GM12878 (cell line): ENCODE measurements around the gene CITED2. TPM values are rescaled to one million over a fixed set of nuclear protein-coding genes. Genes with fewer than 3 reads are reported as not detected.
A peak's percentile ranks its signal among the peaks of the same experiment; 100 is the strongest.

ENCODE experiments used
- ATAC-seq: fragments of 200-7000 bp; cut with Tn5 transposase; 3 replicates; pipeline ENCODE4 v1.9.1; 2020; ENCODE audit warnings: mild to moderate bottlenecking, moderate library complexity
- BruUV-seq: library from RNA; stranded (reverse); fragments of 400-500 nt; replicated peaks from 2 replicates; lab custom pipeline; 2021; lab: Mats Ljungman, UMichigan
- CTCF ChIA-PET: fragments of 300-600 bp; sonication (Branson Sonifier 250); formaldehyde crosslinking; extraction: SDS; loops from one replicate; lab custom pipeline; 2021; ENCODE audit warnings: inconsistent platforms; lab: Yijun Ruan, JAX
- POLR2A ChIA-PET: fragments of 350-600 bp; formaldehyde crosslinking; extraction: SDS; loops from one replicate; lab custom pipeline; 2021; ENCODE audit warnings: inconsistent platforms; lab: Charles Lee
- RAD21 ChIA-PET: fragments of 300-600 bp; sonication (Branson Sonifier 250); formaldehyde crosslinking; loops from one replicate; lab custom pipeline; 2023; ENCODE audit warnings: antibody characterized with exemption; ENCODE audit not compliant: unreplicated experiment; lab: Charles Lee
- SMC1A ChIA-PET: fragments of 300-600 bp; sonication (Branson Sonifier 250); formaldehyde crosslinking; loops from one replicate; lab custom pipeline; 2023; ENCODE audit not compliant: unreplicated experiment, uncharacterized antibody; lab: Charles Lee
- DNase-seq: peaks from one replicate; pipeline ENCODE4 v3.0.0-alpha.2; 2011; ENCODE audit warnings: low read depth, low spot score
- FAIRE-seq: peaks from 3 replicates; lab custom pipeline; 2011; peaks lifted over from hg19 to GRCh38; lab: Jason Lieb, UNC
- H2AFZ ChIP-seq: 2 replicates; pipeline ENCODE4 v1.6.0; 2011; ENCODE audit warnings: low read depth, low read length, control low read depth; ENCODE audit not compliant: control insufficient read depth
- H3K27ac ChIP-seq: 2 replicates; pipeline ENCODE4 v1.5.1; 2011; ENCODE audit warnings: control low read depth; ENCODE audit not compliant: control insufficient read depth, insufficient read depth
- H3K27me3 ChIP-seq, 2 experiments: replicated peaks in 1 of 2; 2 replicates each; pipeline versions ENCODE4 v1.6.0 to v1.6.1; 2011; ENCODE audit warnings: low read length in 1 of 2; ENCODE audit not compliant: control insufficient read depth in 2 of 2, insufficient read depth in 2 of 2
- H3K36me3 ChIP-seq, 2 experiments: 2 replicates each; pipeline ENCODE4 v1.5.1; 2011; ENCODE audit warnings: low read length in 1 of 2; ENCODE audit not compliant: control insufficient read depth in 2 of 2, insufficient read depth in 2 of 2
- H3K4me1 ChIP-seq: 2 replicates; pipeline ENCODE4 v1.6.1; 2011; ENCODE audit warnings: mild to moderate bottlenecking, low read length, moderate library complexity, mixed read lengths; ENCODE audit not compliant: control insufficient read depth, insufficient read depth
- H3K4me2 ChIP-seq: 2 replicates; pipeline ENCODE4 v1.6.0; 2011; ENCODE audit warnings: control low read depth; ENCODE audit not compliant: control insufficient read depth, insufficient read depth
- H3K4me3 ChIP-seq: fragments of 200-600 bp; sonication (generic); 2 replicates; pipeline ENCODE4 v1.5.1; 2016
- H3K79me2 ChIP-seq: 2 replicates; pipeline ENCODE4 v1.6.0; 2011; ENCODE audit warnings: low read length; ENCODE audit not compliant: control insufficient read depth, insufficient read depth
- H3K9ac ChIP-seq: 2 replicates; pipeline ENCODE4 v1.8.0; 2011; ENCODE audit warnings: low read length, control low read depth, mixed read lengths; ENCODE audit not compliant: control insufficient read depth, insufficient read depth
- H3K9me3 ChIP-seq: replicated peaks from 3 replicates; pipeline ENCODE4 v1.5.1; 2011; ENCODE audit warnings: mild to moderate bottlenecking, low read length; ENCODE audit not compliant: control insufficient read depth, insufficient read depth
- H4K20me1 ChIP-seq: 2 replicates; pipeline ENCODE4 v1.6.0; 2011; ENCODE audit not compliant: control insufficient read depth, insufficient read depth
- ATF3 ChIP-seq: IDR thresholded peaks from 2 replicates; pipeline ENCODE4 v1.6.1; 2011; ENCODE audit warnings: low read depth, mild to moderate bottlenecking, low read length, moderate library complexity, borderline replicate concordance; ENCODE audit errors: extremely low read depth
- BHLHE40 ChIP-seq, 2 experiments: fragments of 450-650 bp in 1 of 2; IDR thresholded peaks; 2 replicates each; pipeline ENCODE4 v1.6.1; 2011 to 2017; ENCODE audit warnings: low read depth in 2 of 2, borderline replicate concordance in 1 of 2, improper control_type of control experiment in 1 of 2, low read length in 1 of 2, mild to moderate bottlenecking in 1 of 2
- BMI1 ChIP-seq: fragments of 450-650 bp; IDR thresholded peaks from 2 replicates; pipeline ENCODE4 v1.6.1; 2016; ENCODE audit warnings: mild to moderate bottlenecking, moderate library complexity, borderline replicate concordance
- EED ChIP-seq: sonication (generic); IDR thresholded peaks from 2 replicates; pipeline ENCODE4 v1.6.1; 2016; ENCODE audit warnings: antibody characterized with exemption, low read depth
- MTA2 ChIP-seq: fragments of 450-650 bp; IDR thresholded peaks from 2 replicates; pipeline ENCODE4 v1.6.1; 2016; ENCODE audit warnings: low read depth, mild to moderate bottlenecking, moderate library complexity
- NR2C2 ChIP-seq: IDR thresholded peaks from 2 replicates; pipeline ENCODE4 v1.6.1; 2011; ENCODE audit warnings: borderline replicate concordance, low read depth; ENCODE audit not compliant: control insufficient read depth, insufficient read length
- NR2F1 ChIP-seq: fragments of 450-650 bp; conservative IDR thresholded peaks from 2 replicates; pipeline ENCODE4 v1.6.1; 2017; ENCODE audit warnings: mild to moderate bottlenecking
- PAX5 ChIP-seq: IDR thresholded peaks from 2 replicates; pipeline ENCODE4 v1.6.1; 2011; ENCODE audit warnings: low read depth, low read length, borderline replicate concordance
- PML ChIP-seq: IDR thresholded peaks from 2 replicates; pipeline ENCODE4 v1.6.1; 2012; ENCODE audit warnings: low read length, inconsistent platforms
- RCOR1 ChIP-seq: conservative IDR thresholded peaks from 2 replicates; pipeline ENCODE4 v1.6.1; 2012; ENCODE audit warnings: low read depth, low read length, improper control_type of control experiment
- SUZ12 ChIP-seq: fragments of 200-600 bp; sonication (generic); IDR thresholded peaks from one replicate; pipeline ENCODE4 v1.6.1; 2018; ENCODE audit warnings: antibody characterized with exemption, mild to moderate bottlenecking; ENCODE audit not compliant: unreplicated experiment
- TBL1XR1 ChIP-seq: IDR thresholded peaks from 2 replicates; pipeline ENCODE4 v1.6.1; 2012; ENCODE audit warnings: low read depth, low read length, improper control_type of control experiment
- TCF3 ChIP-seq: IDR thresholded peaks from 2 replicates; pipeline ENCODE4 v1.6.1; 2012; ENCODE audit warnings: low read depth, mild to moderate bottlenecking, low read length, borderline replicate concordance; ENCODE audit not compliant: insufficient read depth
- ZBED1 ChIP-seq: IDR thresholded peaks from 2 replicates; pipeline ENCODE4 v1.6.1; 2016; ENCODE audit warnings: borderline replicate concordance
- ZNF592 ChIP-seq: fragments of 450-650 bp; IDR thresholded peaks from 2 replicates; pipeline ENCODE4 v1.6.1; 2017; ENCODE audit warnings: mild to moderate bottlenecking, moderate library complexity
- WGBS: methylation state at CpG from one replicate; pipeline ENCODE4 v1.1.6; 2016; ENCODE audit warnings: low lambda C conversion rate; ENCODE audit not compliant: insufficient replicate concordance, insufficient coverage; ENCODE audit errors: missing lambda C conversion rate; 5-methylcytosine and 5-hydroxymethylcytosine counted together
- in situ Hi-C: fragments of 300-500 bp; cut with MboI; formaldehyde crosslinking; loops from 9 replicates; pipeline ENCODE4 v1.14.3; 2018; ENCODE audit warnings: mixed read lengths
- intact Hi-C: fragments of 100-400 bp; cut with micrococcal nuclease; formaldehyde crosslinking; loops from one replicate; pipeline ENCODE4 v1.14.2; 2022; ENCODE audit not compliant: unreplicated experiment
- polyA plus RNA-seq, 11 experiments: library from polyadenylated mRNA; depleted of rRNA in 4 of 11; unstranded in 6 of 11; stranded (reverse) in 5 of 11; fragments of >200 nt; fragmentation: Nextera tagmentation in 4 of 11; fragmentation: Illumina TruSeq in 1 of 11; extraction: Ambion mirVana in 4 of 11; extraction: Trizol in 1 of 11; gene quantifications; 1 replicate in 1 of 11; 2 replicates in 10 of 11; pipeline versions ENCODE4 v1.2.1 to v1.2.3, GENCODE V29; 2011 to 2016; ENCODE audit warnings: inconsistent platforms in 2 of 11, missing spikeins in 2 of 11, low read depth in 1 of 11
- total RNA-seq, 4 experiments: library from RNA; depleted of rRNA in 3 of 4; stranded (reverse); fragments of >200 nt in 3 of 4; fragmentation: Illumina TruSeq in 1 of 4; extraction: Trizol in 1 of 4; gene quantifications; 2 replicates each; pipeline versions ENCODE4 v1.2.1 to v1.2.3, GENCODE V29; 2013 to 2021

Gene CITED2
- total and polyA plus RNA-seq, 10 of the 15 experiments (the other 5 are each of a cell fraction or from before 2014, with no cell fraction given), result 0.08 to 20.0 (median 7.3) TPM

GRCh38 chr6:139375226-139376016 is 973 bp upstream of the CITED2 start (continued):
- TF ChIP-seq PML, result no peak
- TF ChIP-seq NR2F1, result no peak
- TF ChIP-seq EED, result 0 out of 2 replicates have a peak, but pooled peaks have one; percentile 18
- 0 out of 2 replicates have a peak, but pooled peaks have one; percentile 32 for TF ChIP-seq TBL1XR1
- TF ChIP-seq RCOR1, result no peak
- TF ChIP-seq PAX5, result no peak; the same call in 1 of the 2 replicates

- ChIA-PET RAD21 (interaction anchor here (0.5 to 7.4 kb wide), 44 partner anchors 9 to 1583 kb away, joined by 3 to 107 read pairs (median 6); no protein-coding TSS in a partner anchor), SMC1A (interaction anchor here (0.6 to 6.3 kb wide), 30 partner anchors 9 to 1165 kb away, joined by 3 to 90 read pairs (median 4); partner anchors contain the start of gene TXLNB), CTCF (interaction anchor here (0.7 to 6.9 kb wide), 26 partner anchors 9 to 1067 kb away, joined by 3 to 100 read pairs (median 4); no protein-coding TSS in a partner anchor), POLR2A (interaction anchor here (0.9 to 1.5 kb wide), 4 partner anchors 56 to 565 kb away, joined by 3 to 4 read pairs (median 3); no protein-coding TSS in a partner anchor)
- no peak for FAIRE-seq
- H3K4me3 ChIP-seq, result peak overlapping the region; percentile 93
- H3K79me2 ChIP-seq, result peaks cover 22% of the 10 kb centered on the region
- H3K27ac ChIP-seq, result peak overlapping the region; percentile 81
- no peaks in the 10 kb centered on the region for H3K9me3 ChIP-seq
- no peaks in the 10 kb centered on the region for H3K27me3 ChIP-seq
- H3K9ac ChIP-seq, result peak overlapping the region; percentile 77
- WGBS, result 2% methylated on average over 22 of the region's 25 CpGs
- TSS peak; percentile 95 for BruUV-seq
- intact Hi-C loops (loop anchor here (2.0 to 10.0 kb wide), 9 partner anchors 227 to 1168 kb away; no protein-coding TSS in a partner anchor), in situ Hi-C loops (loop anchor here (5.0 kb wide), 1 partner anchor 553 kb away; no protein-coding TSS in a partner anchor)
- peak overlapping the region; percentile 87 for H2AFZ ChIP-seq
- H3K4me2 ChIP-seq, result peak overlapping the region; percentile 83
- H4K20me1 ChIP-seq, result no peaks in the 10 kb centered on the region
- peak; percentile 7 for ATAC-seq
- DNase-seq, result no peak
- no peaks in the 10 kb centered on the region for H3K36me3 ChIP-seq
- H3K4me1 ChIP-seq, result 0 out of 2 replicates have a peak, but pooled peaks cover 2% of the 10 kb centered on the region
- TF ChIP-seq EED (peak; percentile 15; the same call in 1 of the 2 replicates), ATF3 (no peak), BMI1 (no peak), ZNF592 (no peak), BHLHE40 (IDR thresholded peaks at IDR 0.05; ENCODE audit: borderline replicate concordance in 1 of 2, low read depth in 2 of 2, low read length in 1 of 2) (no peak), TCF3 (no peak), SUZ12 (no peak), MTA2 (0 out of 2 replicates have a peak, but pooled peaks have one; percentile 31), ZBED1 (no peak), NR2C2 (no peak)
These were observed 506 bp downstream of the CITED2 start for GRCh38 chr6:139373928-139374356.
